NCI-H2107 (cell line): Measurements from ENCODE around the gene IZUMO1.
A peak's percentile ranks its signal among the peaks of the same experiment; 100 is the strongest.

Source experiments
- DNase-seq: peaks from one replicate; lab custom pipeline; 2025; lab: John Stamatoyannopoulos, UW

IZUMO1 gene

GRCh38 chr19:48757089-48757675, 10.5 kb upstream of the IZUMO1 start:
- DNase-seq = no peak

- DNase-seq = no peak
These were observed 10.0 kb upstream of the IZUMO1 start for GRCh38 chr19:48756686-48757085.

GRCh38 chr19:48756212-48756611, 9.5 kb upstream of the IZUMO1 start:
- no peak for DNase-seq

GRCh38 chr19:48755787-48756186, 9.1 kb upstream of the IZUMO1 start:
- DNase-seq = no peak

GRCh38 chr19:48755084-48755641, 8.5 kb upstream of the IZUMO1 start, which contains the start of gene FGF21:
FGF21 (plus strand) TSS chr19:48755524; CDS start chr19:48756237, 713 bp downstream.
- peak; percentile 24 for DNase-seq

- DNase-seq = peak; percentile 93
These were observed 6.0 kb upstream of the IZUMO1 start, which contains the start of gene FUT1 for GRCh38 chr19:48752496-48753365. FUT1 (minus strand) TSS chr19:48752641; CDS start chr19:48751281, 1,360 bp downstream.

GRCh38 chr19:48751845-48752495, 5.3 kb upstream of the IZUMO1 start:
- DNase-seq = no peak

GRCh38 chr19:48750771-48751504, 4.2 kb upstream of the IZUMO1 start:
- no peak for DNase-seq

- DNase-seq = no peak
These were observed 3.6 kb upstream of the IZUMO1 start for GRCh38 chr19:48750351-48750750.

GRCh38 chr19:48749571-48750198, 3.0 kb upstream of the IZUMO1 start:
- DNase-seq = no peak

GRCh38 chr19:48746110-48746509, 599 bp downstream of the IZUMO1 start:
- no peak for DNase-seq

GRCh38 chr19:48745208-48745995, 1.3 kb downstream of the IZUMO1 start:
- DNase-seq = no peak

GRCh38 chr19:48742096-48742495, 4.6 kb downstream of the IZUMO1 start:
- no peak for DNase-seq

GRCh38 chr19:48741129-48741999, 5.3 kb downstream of the IZUMO1 start:
- no peak for DNase-seq

GRCh38 chr19:48740164-48740972, 6.3 kb downstream of the IZUMO1 start, which contains the start of gene RASIP1:
RASIP1 (minus strand) TSS chr19:48740610; CDS start chr19:48740282, 328 bp downstream.
- DNase-seq = no peak

- no peak for DNase-seq
These were observed 7.1 kb downstream of the IZUMO1 start for GRCh38 chr19:48739404-48740163.

GRCh38 chr19:48738557-48739403, 7.9 kb downstream of the IZUMO1 start:
- DNase-seq = peak; percentile 72
